Astrocyte (in vitro differentiated cells and primary cell): ENCODE data around the gene SCN2A. TPM values are rescaled to one million over a fixed set of nuclear protein-coding genes. Genes with fewer than 3 reads are reported as not detected.

Source experiments
- DNase-seq: peaks from one replicate; pipeline ENCODE4 v3.0.0-alpha.2; 2010; ENCODE audit warnings: low read depth
- FAIRE-seq: peaks from 2 replicates; lab custom pipeline; 2011; peaks lifted over from hg19 to GRCh38; lab: Jason Lieb, UNC
- H2AFZ ChIP-seq: 2 replicates; pipeline ENCODE4 v1.6.0; 2012; ENCODE audit warnings: low read depth, low read length, inconsistent platforms
- H3K27ac ChIP-seq: 2 replicates; pipeline ENCODE4 v1.5.1; 2011; ENCODE audit warnings: low read depth, low read length, inconsistent platforms
- H3K27me3 ChIP-seq: 2 replicates; pipeline ENCODE4 v1.6.0; 2011; ENCODE audit warnings: low read length, inconsistent platforms; ENCODE audit not compliant: insufficient read depth
- H3K36me3 ChIP-seq: 2 replicates; pipeline ENCODE4 v1.5.1; 2011; ENCODE audit warnings: low read length, inconsistent platforms; ENCODE audit not compliant: insufficient read depth
- H3K4me1 ChIP-seq: 2 replicates; pipeline ENCODE4 v1.5.1; 2011; ENCODE audit warnings: low read length, inconsistent platforms; ENCODE audit not compliant: insufficient read depth
- H3K4me2 ChIP-seq: 2 replicates; pipeline ENCODE4 v1.6.0; 2012; ENCODE audit warnings: low read length, inconsistent platforms
- H3K4me3 ChIP-seq: 2 replicates; pipeline ENCODE4 v1.5.1; 2011; ENCODE audit warnings: low read depth, mild to moderate bottlenecking, low read length, inconsistent platforms; ENCODE audit not compliant: insufficient read depth
- H3K79me2 ChIP-seq: 2 replicates; pipeline ENCODE4 v1.6.0; 2012; ENCODE audit warnings: mild to moderate bottlenecking, low read length, inconsistent platforms; ENCODE audit not compliant: insufficient read depth
- H3K9ac ChIP-seq: 2 replicates; pipeline ENCODE4 v1.6.0; 2012; ENCODE audit warnings: mild to moderate bottlenecking, low read length, inconsistent platforms
- H3K9me3 ChIP-seq: 2 replicates; pipeline ENCODE4 v1.5.1; 2012; ENCODE audit warnings: low read depth, mild to moderate bottlenecking, low read length, inconsistent platforms; ENCODE audit not compliant: insufficient read depth
- H4K20me1 ChIP-seq: 2 replicates; pipeline ENCODE4 v1.6.0; 2012; ENCODE audit warnings: low read length, inconsistent platforms; ENCODE audit not compliant: insufficient read depth
- H3K27ac Mint-ChIP-seq: one replicate; pipeline ENCODE4 v1.8.0; 2021; ENCODE audit warnings: mild to moderate bottlenecking, mixed read lengths; ENCODE audit not compliant: unreplicated experiment
- H3K27me3 Mint-ChIP-seq: one replicate; pipeline ENCODE4 v1.8.0; 2021; ENCODE audit warnings: low read depth, mixed read lengths; ENCODE audit not compliant: unreplicated experiment
- H3K36me3 Mint-ChIP-seq: one replicate; pipeline ENCODE4 v1.8.0; 2021; ENCODE audit warnings: low read depth, mixed read lengths; ENCODE audit not compliant: unreplicated experiment
- H3K4me1 Mint-ChIP-seq: one replicate; pipeline ENCODE4 v1.8.0; 2021; ENCODE audit warnings: low read depth, mixed read lengths; ENCODE audit not compliant: unreplicated experiment
- H3K4me3 Mint-ChIP-seq: one replicate; pipeline ENCODE4 v1.8.0; 2021; ENCODE audit warnings: mild to moderate bottlenecking, moderate library complexity, mixed read lengths; ENCODE audit not compliant: unreplicated experiment
- H3K9me3 Mint-ChIP-seq: one replicate; pipeline ENCODE4 v1.8.0; 2021; ENCODE audit warnings: mild to moderate bottlenecking, mixed read lengths; ENCODE audit not compliant: unreplicated experiment
- CTCF ChIP-seq: IDR thresholded peaks from 2 replicates; pipeline ENCODE4 v1.5.1; 2011; ENCODE audit warnings: low read depth, mild to moderate bottlenecking, inconsistent platforms, low read length, moderate library complexity; ENCODE audit not compliant: insufficient read depth
- EZH2 ChIP-seq: IDR thresholded peaks from 2 replicates; pipeline ENCODE4 v1.6.1; 2012; ENCODE audit warnings: mild to moderate bottlenecking, low read length, inconsistent platforms; ENCODE audit not compliant: insufficient read depth
- total RNA-seq: library from RNA; stranded (reverse); gene quantifications from 2 replicates; pipeline ENCODE4 v1.2.1, GENCODE V29; 2021

The SCN2A gene
- total RNA-seq, 1 donor from 2014 or later = 7.5 TPM

GRCh38 chr2:165280356-165280755 is 41.1 kb downstream of the SCN2A start:
- Histone ChIP-seq H3K27me3 (no peaks in the 10 kb centered on the region), H2AFZ (no peak overlapping the region), H3K36me3 (no peaks in the 10 kb centered on the region), H3K4me3 (no peak overlapping the region), H3K27ac (no peak overlapping the region), H3K4me1 (no peaks in the 10 kb centered on the region), H3K9me3 (no peaks in the 10 kb centered on the region), H3K79me2 (no peaks in the 10 kb centered on the region), H3K9ac (no peak overlapping the region), H4K20me1 (no peaks in the 10 kb centered on the region), H3K4me2 (no peak overlapping the region)
- Mint-ChIP-seq H3K27ac (no peak overlapping the region), H3K36me3 (no peaks in the 10 kb centered on the region), H3K9me3 (peaks cover 2% of the 10 kb centered on the region), H3K4me3 (no peak overlapping the region), H3K27me3 (no peaks in the 10 kb centered on the region), H3K4me1 (peaks cover 3% of the 10 kb centered on the region)
- FAIRE-seq (no peak), DNase-seq (no peak)
- TF ChIP-seq EZH2 = no peak
- no peak for TF ChIP-seq CTCF

GRCh38 chr2:165281387-165281786 is 42.2 kb downstream of the SCN2A start:
- no peaks in the 10 kb centered on the region for H3K36me3 Mint-ChIP-seq
- no peak for TF ChIP-seq CTCF
- no peak for TF ChIP-seq EZH2
- no peak overlapping the region for H3K9ac ChIP-seq
- H3K27ac ChIP-seq = no peak overlapping the region
- H3K27me3 ChIP-seq = no peaks in the 10 kb centered on the region
- H3K4me1 Mint-ChIP-seq = peaks cover 3% of the 10 kb centered on the region
- H3K36me3 ChIP-seq = no peaks in the 10 kb centered on the region
- DNase-seq (no peak), FAIRE-seq (no peak)
- no peak overlapping the region for H3K4me3 ChIP-seq
- H4K20me1 ChIP-seq = no peaks in the 10 kb centered on the region
- H3K4me1 ChIP-seq = no peaks in the 10 kb centered on the region
- peak overlapping the region; percentile 26 for H2AFZ ChIP-seq
- H3K79me2 ChIP-seq = no peaks in the 10 kb centered on the region
- H3K27me3 Mint-ChIP-seq = no peaks in the 10 kb centered on the region
- no peak overlapping the region for H3K27ac Mint-ChIP-seq
- H3K4me2 ChIP-seq = no peak overlapping the region
- no peaks in the 10 kb centered on the region for H3K9me3 ChIP-seq
- no peak overlapping the region for H3K4me3 Mint-ChIP-seq
- H3K9me3 Mint-ChIP-seq = peaks cover 3% of the 10 kb centered on the region

- H3K27me3 ChIP-seq = no peaks in the 10 kb centered on the region
- no peak for DNase-seq
- no peaks in the 10 kb centered on the region for H4K20me1 ChIP-seq
- H3K4me2 ChIP-seq = no peak overlapping the region
- H3K4me3 ChIP-seq = no peak overlapping the region
- TF ChIP-seq EZH2 (no peak), CTCF (no peak)
- H3K36me3 Mint-ChIP-seq = no peaks in the 10 kb centered on the region
- H3K9me3 ChIP-seq = no peaks in the 10 kb centered on the region
- no peak overlapping the region for H3K27ac Mint-ChIP-seq
- H3K9ac ChIP-seq = no peak overlapping the region
- no peaks in the 10 kb centered on the region for H3K27me3 Mint-ChIP-seq
- H3K4me3 Mint-ChIP-seq = no peak overlapping the region
- H3K79me2 ChIP-seq = no peaks in the 10 kb centered on the region
- H3K27ac ChIP-seq = no peak overlapping the region
- H3K4me1 ChIP-seq = no peaks in the 10 kb centered on the region
- H2AFZ ChIP-seq = no peak overlapping the region
- FAIRE-seq = no peak
- no peaks in the 10 kb centered on the region for H3K36me3 ChIP-seq
- peaks cover 1% of the 10 kb centered on the region for H3K9me3 Mint-ChIP-seq
- peaks cover 3% of the 10 kb centered on the region for H3K4me1 Mint-ChIP-seq
Measured at GRCh38 chr2:165283342-165283741, 44.1 kb downstream of the SCN2A start.
